Stimulated activated CD4-positive, alpha-beta T cell treated with anti-CD3 and anti-CD28 coated beads, Interleukin-12 subunit alpha, Interleukin-12 subunit beta, amount 100 ng/mL, for 48 hours (primary cell): ENCODE data around the gene LAPTM5.

Source experiments
- DNase-seq, 3 donors: peaks; one replicate each; pipeline ENCODE4 v3.0.0-alpha.2; 2020; ENCODE audit warnings: low read depth in 2 of 3, low spot score in 1 of 3

The LAPTM5 gene

DNA sequence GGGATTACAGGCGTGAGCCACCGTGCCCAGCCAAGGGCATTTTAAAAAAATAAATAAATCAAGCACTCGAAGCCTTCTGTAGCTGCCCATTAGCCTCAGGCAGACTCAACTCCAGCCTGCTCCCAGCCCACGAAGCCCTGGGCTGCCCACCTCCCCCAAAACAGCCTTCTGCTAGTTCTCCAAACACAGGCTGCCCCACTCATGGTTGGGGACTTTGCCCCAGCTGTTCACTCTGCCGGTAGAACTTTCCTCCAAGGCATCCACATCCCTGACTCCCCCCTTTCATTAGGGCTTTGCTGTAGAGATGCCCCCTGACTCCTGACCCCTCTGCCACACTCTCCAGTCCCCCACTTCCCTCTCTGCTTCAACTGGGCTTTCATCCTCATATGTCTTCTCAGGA lies 29.7 kb upstream of the LAPTM5 start:
- no peak for DNase-seq

DNA sequence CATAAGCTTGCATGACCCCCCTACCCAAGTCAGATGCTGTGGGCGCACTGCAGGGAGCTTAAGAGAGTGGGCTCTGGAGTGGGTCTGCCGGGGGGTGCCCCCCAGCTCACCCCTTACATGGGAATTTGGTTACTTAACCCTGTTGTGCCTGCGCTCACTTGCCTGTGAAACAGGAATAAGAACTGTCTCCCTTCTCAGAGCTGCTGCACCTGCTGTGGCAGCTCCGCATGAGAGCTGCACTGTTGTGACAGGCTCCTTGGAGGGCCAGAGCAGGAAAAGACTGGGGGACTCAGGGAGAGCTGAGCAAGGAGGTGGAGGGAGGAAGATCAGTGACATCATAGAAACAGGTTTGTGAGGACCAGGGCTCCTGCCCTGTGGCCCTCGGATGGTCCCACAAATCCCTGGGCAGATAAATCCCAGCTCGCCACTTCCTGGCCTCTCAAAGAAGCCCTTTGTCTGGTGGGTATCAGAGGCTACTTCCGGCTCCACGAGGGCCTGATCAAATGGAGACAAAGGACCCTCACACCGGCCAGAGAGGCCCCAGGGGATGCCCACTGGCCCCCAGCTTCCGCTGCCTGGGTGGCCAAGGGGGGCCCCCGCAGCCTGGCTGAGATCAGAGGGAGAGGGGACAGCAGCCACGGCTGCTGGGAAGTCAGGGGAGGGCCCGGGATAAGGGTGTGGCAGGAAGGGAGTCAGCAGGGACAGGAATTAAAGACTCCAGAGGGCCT lies 28.9 kb upstream of the LAPTM5 start:
- no peak for DNase-seq

DNA sequence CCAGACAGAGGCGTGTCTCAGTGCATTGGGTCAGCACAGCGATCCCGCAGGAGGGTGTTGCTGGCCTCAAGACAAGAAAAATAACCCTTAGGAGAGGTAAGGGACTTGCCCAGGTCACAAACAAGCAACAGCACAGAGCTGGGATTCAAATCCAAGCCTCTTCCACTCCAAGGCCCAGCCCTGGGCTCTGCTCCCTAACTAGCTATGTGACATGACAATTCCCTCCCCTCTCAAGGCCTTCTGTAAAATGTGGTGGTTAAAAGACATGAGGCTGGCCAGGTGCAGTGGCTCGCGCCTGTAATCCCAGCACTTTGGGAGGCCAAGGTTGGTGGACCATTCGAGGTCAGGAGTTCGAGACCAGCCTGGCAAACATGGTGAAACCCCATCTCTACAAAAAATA lies 28.1 kb upstream of the LAPTM5 start:
- DNase-seq = no peak

DNA sequence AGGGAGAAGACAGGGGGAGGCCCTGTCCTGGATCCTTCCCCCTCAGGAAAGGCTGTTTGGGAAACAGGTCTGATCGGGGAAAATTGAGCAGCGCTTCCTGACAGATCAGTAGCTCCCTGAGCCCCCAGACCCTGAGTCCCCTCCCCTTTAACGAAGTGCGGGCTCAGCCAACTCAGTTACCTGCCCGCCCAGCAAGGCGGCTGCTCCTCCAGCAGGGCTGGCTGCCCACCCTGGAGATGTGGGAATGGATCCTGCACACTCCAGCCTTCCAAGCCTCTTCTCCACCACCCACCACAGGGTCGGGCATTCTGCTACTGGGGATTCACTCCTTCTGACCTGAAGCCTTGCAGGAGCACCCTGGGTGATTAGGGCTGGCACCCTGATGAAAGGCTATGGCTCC lies 27.6 kb upstream of the LAPTM5 start:
- no peak for DNase-seq

DNA sequence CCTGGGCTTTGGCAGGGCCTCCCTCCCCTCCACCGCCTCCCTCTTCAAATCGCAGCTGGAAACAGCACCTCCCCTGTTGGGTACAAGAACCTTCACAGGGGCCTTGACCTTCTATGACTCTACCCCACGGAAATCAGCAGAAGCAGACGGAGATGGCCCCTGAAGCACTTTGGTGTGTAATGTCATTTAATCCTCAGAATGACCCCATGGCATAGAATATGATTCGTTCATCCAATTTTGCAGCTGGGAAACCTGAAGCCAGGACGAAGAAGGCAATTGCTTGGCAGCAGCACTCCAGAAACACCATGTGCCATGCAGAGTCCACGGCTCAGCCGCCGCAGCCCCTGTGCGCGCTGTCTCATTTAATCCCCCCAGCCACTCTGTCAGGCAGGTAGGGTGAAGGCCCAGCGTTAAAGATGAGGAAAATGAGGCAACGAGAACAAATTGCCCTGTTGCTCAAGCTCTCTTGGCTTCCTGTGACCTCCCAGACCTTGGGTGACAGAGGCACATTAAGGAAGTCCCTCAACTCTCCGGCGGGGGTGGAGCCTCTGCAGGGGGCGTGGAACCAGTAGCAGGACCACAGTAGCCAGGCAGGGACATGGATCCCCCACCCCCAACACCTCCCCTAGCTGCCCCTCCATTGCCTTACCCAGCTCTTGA lies 25.8 kb upstream of the LAPTM5 start:
- no peak for DNase-seq

DNA sequence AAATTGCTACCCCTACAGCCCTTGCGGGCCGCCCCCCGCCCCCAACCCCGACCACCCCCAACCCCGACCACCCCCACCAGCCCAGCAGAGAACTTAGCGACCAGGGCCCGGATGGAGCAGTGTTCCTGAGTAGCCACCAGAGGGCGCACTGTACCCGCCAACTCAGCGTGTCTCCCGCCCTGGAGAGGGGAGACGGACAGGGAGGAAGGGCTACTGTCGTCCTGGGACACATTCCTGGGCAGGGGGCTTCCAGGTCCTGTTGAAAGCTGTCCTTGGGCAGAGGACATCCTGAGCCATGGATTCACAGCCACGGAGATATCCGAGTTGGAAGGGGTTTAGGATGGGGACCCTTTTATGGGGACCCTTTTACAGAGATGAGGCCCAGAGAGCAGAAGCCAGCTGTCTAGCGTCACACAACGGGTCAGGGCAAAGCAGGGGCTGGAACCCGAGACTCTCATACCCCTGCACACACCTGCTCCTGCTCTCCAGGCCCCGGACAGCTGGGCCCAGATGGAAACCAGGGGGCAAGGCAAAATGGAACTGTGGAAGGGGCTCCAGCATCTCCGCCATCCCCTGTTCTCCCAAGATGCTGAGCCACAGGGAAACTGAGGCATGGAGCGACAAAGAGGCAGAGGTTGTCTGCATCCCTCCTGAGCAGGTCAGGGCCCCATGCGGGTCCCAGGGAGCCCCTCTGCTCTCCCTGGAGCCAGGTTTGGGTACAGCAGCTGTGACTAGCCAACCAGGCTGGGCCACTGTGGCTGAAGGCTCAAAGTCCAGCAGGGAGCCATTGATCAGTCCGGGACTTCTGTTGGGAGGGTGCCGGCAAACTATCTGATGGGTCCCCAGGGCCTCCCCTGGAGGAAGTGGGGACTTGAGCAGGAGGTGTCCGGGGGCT lies 25.0 kb upstream of the LAPTM5 start:
- peak; percentile 62 to 82 (median 62) for DNase-seq

DNA sequence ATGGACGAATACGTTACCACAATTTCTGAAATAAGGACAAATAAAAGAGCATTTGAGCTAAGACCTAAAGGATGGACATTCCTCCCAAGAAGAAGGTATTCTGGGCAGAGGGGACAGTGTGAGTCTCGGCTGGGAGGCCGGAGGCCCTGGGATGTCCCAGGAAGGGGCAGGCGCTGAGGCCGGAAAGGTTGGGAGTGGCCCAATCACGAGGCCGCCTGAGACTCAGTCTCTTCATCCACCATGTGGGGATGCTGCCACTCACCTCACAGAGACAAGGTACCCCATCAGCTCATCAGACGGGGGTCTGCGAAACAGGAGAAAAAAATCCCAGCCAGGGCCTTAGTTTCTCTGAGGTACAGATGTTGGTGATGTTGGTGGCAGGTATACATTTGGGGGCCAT lies 24.3 kb upstream of the LAPTM5 start:
- no peak for DNase-seq

DNA sequence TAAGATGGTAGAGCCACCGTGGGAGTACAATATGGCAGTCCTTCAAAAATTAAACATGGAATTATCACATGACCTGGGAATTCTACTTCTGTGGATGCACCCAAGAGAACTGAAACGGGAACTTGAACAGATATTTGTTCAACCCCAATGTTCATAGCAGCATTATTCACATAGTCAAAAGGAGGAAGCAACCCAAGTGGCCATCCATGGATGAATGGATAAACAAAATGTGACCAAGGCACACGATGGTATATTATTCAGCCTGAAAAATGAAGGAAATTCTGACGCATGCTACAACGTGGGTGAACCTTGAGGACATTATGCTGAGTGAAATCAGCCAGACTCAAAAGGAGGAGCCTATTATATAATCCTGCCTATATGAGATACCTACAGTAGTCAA lies 22.8 kb upstream of the LAPTM5 start:
- DNase-seq = no peak

DNA sequence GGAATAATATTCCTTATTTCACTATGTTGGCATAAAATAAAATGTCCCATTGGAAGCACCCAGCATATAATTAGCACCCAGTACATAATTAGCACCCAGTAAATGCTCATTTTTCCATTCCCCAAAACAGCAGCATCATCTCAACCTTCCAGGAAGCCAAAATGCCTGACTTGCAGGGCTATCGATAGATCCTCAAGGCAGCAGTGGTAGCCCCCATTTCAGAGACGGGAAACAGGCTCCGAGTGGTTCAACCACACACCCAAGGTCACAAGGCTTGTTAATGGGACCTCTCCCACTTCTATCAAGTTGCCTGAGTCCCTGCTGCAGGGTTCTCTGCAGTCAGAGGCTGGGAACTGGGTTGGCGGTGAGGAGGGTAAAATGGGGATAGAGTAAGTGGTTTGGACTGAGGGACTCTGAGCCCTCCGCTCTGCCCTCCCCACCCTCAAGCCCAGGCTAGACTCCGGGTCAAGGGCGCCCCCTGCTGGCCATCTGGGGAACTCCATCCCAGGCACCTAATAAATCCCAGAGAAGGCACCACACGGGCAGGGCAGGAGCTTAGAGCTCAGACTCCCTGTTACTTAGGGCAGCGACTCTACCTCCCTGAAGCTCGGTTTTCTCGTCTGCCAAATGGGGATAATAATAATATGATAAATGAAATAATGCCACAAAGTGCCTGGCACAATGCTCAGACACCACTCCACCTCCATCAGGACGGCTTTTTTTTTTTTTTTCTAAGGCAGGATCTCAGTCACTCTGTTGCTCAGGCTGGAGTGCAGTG lies 21.9 kb upstream of the LAPTM5 start:
- DNase-seq = peak; percentile 85 to 99 (median 85)

DNA sequence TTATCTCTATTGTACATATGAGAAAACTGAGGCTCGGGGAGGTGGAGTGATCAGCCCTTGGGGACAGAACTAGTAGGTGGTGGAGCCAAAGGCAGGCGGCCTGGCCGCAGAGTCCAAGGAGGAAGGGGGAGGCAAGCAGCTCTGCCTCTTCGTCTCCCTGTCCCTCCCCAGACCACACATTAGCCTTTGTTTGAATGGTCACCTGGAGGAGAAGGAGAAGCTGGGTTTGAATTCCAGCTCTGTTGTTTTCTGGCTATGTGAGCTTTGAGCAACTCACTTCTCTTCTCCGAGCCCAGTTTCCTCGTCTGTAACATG lies 21.4 kb upstream of the LAPTM5 start:
- DNase-seq = no peak

DNA sequence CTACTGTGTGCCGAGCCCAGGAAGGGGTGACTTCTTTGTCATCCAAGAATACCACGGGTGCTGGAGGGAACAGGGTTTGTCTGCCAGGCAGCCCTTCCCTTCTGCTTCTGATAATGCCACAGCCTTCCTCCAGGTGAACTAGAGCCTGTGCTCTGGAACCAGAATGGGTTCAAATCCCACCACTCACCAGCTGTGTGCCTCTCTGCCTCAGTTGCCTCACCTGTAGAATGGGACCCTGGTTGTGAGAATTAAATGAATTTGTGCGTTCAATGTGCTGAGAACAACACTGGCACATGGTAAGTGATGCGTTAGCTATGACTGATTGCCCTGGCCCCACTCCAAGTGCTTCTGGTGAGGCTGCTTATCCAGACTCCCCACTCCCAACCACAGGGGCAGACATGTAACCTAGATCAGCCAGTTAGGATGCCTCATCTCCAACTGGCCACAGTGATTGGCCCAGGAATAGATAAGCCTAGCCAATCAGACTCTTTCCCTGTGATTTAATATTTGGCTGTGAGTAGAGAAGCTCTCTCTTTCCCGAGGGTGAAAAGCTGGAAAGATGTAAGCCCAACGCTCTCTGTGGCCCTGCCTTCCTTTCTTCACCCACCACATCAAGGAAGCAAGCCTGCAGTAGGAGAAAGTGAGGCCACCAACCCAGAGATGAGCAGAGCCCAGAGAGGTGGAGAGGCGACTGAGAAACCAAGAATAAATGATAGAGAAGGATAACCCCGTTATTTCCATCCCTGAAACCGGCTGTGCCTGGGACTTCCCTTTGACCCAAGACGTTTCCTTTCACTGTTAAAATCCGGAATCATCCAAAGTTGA lies 20.8 kb upstream of the LAPTM5 start:
- peak in 1 of 3 donors; percentile 29 for DNase-seq

DNA sequence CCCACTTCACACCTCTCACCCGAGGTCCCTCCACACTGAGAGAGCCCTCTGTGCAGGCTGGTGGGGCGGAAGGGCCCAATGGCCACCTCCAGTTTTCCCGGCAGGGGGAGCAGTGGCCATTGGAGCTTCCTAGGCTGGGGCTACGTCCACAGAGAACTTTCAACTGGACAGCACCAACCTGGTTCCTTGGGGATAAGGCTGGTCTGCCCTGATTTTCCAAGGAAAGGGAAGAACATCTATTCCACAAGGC lies 20.3 kb upstream of the LAPTM5 start:
- no peak for DNase-seq

DNA sequence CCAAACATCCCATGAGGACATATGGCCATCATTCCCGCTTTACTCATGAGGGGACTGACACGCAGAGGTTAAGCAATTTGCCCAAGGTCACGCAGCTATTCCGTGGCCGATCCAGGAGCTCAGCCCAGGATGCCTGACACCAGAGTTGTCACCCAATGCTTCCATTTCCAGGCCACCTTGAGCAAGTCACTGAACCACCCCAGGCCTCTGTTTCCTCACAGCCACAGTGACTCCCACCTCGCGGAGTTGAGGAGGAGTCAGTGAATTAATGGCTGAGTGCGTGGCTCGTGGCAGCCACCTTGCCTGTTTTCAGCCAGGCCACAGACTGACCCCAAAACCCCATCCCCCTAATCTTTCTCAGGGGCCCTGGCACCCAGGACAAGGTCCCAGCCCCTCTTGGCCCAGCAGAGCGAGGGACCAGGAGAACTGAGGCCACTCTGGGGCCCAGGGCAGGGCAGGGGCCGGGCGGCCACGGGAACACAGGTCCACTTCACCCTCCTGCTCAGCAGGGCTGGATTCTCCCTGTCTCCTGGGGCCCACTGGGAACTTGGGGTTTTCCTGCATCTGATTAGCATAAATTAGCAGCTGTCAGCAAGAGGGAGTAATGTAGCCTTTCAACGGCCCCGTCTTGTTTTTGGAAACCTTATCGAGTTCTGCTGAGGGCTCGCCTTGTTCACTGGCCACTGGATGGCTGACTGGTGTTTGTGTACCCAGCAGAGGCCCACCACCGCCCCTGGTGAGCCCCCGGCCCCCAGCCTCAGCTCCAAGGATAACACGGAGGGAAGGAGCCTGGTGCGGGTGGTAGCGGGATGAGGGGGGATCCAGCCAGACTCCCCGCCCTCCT lies 19.7 kb upstream of the LAPTM5 start:
- no peak for DNase-seq

DNA sequence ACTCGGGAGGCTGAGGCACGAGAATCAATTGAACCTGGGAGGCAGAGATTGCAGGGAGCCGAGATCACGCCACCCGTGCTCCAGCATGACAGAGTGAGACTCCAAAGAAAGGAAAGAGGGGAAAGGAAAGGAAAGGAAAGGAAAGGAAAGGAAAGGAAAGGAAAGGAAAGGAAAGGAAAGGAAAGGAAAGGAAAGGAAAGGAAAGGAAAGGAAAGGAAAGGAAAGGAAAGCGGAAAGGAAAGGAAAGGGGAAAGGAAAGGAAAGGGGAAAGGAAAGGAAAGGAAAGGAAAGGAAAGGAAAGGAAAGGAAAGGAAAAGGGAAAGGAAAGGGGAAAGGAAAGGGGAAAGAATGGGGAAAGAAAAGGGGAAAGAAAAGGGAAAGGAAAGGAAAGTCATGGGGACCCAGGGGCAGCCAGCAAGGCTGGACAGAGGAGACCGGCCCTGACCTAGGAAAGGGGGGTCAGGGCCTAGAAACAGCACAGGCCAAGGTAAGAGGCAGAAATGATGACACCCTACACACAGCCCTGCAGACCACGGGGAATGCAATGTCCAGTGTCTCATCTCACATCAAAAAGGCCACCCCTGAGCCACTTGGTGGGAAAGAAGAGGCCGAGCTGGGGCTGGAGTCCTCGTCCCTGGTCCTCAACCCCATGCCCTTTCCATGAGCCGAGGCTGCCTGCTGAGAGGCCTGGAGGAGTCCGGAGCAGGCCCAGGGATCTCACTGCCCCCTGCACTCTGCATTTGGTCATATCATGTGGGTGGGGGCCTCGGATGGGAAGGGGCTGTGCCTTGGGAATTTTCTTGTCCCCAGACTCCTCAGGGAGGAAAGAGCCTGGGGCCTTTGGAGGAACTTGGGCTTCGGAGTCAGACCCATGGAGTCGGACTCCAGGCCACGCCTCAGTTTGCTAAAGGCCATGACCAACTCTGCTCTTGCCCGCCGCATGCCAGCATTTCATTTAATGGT lies 18.8 kb upstream of the LAPTM5 start:
- DNase-seq = no peak

DNA sequence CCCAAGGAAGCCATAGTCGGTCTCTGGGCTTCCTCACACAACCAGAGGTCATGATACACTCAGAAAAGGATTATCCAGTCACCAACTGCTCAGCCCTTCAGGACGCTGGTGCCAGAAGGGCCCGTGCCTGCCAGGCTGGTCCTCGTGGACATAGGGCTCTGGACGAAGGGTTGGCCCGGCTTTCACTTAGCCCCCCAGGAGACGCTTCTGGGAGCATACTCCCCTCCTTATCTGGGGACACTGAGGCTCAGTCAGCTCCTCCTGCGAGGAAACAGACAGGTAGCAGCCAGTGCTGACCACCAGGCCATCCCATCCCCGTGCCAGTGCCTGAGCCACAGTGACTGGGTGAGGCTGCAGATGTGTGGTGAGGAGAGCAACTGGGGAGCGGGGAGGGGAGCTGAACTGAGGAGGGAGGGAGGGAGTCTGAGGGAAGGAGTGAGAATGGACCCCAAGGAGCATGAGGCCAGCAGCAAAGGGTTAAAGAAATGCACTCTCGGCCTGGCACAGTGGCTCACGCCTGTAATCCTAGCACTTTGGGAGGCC lies 17.9 kb upstream of the LAPTM5 start:
- DNase-seq = no peak

DNA sequence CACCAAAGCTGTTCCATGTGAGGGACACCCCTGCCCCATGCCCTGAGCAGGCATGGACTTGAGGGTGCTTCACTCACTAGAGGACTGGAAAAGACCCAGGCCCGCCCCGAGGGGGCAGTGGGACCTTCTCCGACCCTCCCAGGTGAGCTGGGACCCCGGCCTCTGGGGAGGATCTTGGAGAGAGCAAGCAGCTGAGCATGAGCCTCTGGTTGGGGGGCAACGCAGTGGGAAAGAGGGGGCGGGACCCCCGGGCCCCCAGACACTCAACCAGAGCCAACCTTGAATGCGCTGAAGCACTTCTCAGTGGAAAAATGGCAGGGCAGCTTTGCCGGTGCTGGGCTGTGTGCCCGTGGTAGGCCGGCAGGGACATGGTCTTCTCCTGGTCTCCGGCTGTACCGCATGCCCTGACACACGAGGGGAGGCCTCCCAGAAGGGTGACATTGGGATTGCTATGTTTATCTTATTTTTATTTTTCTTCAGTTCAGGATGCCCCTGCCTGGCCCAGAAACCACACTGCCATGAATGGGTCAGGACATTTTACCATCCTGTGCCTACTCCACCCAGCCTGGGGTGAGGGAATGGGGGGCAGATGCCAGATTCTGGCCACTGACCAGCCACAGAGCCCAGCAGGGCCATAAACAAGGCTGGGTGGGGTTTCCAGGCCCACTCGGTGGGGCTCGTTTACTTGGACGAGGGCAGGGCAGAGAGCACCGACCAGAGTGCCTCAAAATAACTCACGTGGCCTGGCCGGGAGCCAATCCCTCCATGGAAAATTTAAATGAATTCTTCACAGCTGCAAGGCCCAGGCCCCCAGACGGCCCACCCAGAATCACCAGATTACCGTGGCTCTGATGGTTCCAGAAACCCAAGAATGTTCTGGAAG lies 17.2 kb upstream of the LAPTM5 start:
- DNase-seq = no peak

DNA sequence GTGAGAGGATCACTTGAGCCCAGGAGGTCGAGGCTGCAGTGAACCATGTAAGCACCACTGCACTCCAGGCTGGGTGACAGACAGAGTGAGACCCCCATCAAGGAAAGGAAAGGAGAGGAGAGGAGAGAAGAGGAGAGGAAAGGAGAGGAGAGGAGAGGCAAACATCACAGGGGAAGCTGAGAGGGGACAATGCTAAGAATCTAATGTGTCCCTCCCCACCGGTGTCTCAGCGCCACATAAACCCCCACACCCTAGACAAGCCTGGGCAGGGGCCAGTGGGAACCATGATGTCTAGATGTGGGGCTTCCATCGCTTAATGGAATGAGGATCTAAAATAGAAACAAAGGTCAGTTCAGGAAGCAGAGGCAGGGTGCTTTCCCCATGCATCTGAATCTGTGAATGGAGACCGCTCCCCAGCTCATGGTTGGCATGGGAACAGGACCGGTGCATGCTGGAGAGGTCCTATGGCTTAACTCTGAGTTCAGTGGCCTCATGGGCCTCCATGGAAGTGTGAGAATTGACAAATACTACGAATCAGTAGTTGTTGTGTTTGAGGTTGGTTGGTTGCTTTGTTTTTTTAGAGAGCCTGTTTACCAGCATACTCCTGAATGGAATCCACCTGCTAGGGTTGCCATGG lies 16.3 kb upstream of the LAPTM5 start:
- no peak for DNase-seq
